GM18519 (cell line): Measurements from ENCODE around the gene KANK4.
"Not testable (repeated sequence)": the region's sequence is repeated elsewhere in the genome, so short reads cannot be mapped to it uniquely, and the experiment has no call there.

Source experiments
- ATAC-seq: cut with Tn5 transposase; IDR thresholded peaks from one replicate; pipeline ENCODE4 v1.9.1; 2021; ENCODE audit warnings: mild to moderate bottlenecking, moderate library complexity; ENCODE audit not compliant: unreplicated experiment, low FRiP score

The KANK4 gene

GRCh38 chr1:62276791-62277190 lies 42.4 kb downstream of the KANK4 start:
- no peak for ATAC-seq

DNA sequence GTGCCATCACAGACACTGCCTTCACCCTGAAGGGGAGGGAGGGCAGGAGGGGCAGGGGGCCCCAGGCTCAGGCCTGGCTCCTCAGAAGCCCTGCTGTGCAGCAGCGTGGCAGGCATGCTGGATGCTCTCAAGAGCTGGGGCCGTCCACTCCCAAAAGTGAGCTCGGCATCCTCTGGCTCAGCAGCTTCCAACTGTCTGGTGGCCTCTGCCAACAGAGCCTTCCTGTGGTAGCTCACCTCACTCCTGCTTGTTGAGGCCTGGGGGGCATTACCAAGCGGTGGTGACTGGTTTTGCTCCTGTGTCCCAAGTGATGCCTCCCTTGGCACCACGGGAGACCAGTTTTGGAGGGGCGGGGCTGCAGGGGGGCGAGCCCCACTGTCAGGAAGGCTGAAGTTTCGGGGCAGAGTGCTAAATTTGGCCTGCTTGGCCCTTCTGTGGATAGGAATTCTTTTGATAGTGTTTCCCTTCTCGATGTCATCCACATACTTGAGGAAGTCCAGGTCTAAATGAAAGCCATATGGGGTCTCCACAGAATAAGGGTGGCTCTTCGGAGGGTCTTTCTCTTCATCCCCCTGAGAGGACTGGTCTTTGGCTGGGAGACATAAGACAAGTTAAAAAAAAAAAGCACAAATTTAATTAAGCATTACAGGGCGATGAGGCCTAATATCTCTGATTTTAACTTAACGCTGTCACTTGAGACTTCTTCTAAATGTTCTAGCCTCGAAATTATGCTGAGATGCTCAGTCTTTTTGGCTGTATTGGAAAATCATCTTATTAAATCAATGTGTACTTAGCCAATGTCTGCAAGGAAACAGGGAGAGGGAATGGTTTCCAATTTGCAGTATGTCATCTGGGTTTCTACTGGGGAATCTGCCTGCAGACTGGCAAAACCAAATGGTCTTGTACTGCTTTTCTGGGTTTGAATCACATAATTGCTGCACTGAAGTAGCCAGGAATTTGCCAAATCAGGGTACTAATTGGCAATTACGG lies 44.4 kb downstream of the KANK4 start:
- no peak for ATAC-seq

DNA sequence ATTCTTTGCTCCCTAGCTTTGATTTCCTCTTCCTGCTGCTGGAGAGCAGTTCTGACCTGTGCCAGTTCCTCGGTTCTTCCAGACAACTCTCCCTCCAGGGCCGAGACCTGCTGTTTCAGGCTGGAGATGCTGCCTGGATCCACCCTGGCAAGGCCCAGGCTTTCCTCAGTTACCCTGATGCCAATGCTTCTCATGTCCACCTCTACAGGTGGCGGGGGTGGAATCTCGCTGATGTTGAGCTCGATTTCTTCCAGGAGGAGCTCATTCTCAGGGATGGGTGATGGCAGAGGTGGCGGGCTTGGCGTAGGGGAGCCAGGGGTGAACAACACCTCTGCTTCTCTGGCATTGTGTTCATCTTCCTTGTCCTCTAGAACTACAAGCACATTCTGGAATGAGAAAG lies 45.3 kb downstream of the KANK4 start:
- no peak for ATAC-seq

DNA sequence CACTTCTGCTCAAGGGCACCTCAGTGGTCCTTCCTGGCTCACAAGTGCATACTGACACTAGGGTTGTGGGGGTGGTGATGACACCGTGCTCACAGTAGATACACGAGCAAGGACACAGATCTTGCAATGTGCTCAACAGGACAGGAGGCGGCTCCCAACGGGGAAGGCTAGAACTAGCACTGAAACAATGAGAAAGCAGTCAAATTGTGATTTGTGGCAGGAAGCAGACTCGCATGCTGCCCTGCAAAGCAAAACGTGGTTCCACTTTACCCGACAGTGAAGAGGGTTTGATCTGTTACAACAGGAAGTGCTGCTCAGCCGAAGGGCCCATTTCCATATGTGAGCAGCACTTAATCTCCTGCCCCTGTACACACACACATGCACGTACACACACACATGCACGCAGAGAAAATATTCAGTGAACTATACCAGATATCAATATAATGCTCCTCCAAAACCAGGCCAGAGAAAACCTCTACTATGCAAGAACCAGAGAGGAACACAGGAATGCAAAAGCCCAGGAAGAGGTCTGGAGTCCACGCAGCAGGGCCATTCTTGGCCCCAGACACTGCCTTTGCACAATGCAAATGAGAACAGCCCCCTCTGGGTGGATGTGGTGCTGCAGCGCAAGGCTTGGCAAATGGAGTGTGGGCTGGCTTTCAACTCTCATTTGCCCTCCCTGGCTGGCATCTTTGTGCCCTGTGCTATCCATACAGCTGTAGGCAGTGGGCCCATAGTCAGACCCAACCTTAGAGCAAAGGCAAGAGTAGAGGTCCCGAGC lies 47.1 kb downstream of the KANK4 start:
- peak; percentile 92 for ATAC-seq

- ATAC-seq: no peak
Observed at GRCh38 chr1:62271134-62271533, 48.1 kb downstream of the KANK4 start.

GRCh38 chr1:62269851-62270495 lies 49.3 kb downstream of the KANK4 start:
- no peak for ATAC-seq

DNA sequence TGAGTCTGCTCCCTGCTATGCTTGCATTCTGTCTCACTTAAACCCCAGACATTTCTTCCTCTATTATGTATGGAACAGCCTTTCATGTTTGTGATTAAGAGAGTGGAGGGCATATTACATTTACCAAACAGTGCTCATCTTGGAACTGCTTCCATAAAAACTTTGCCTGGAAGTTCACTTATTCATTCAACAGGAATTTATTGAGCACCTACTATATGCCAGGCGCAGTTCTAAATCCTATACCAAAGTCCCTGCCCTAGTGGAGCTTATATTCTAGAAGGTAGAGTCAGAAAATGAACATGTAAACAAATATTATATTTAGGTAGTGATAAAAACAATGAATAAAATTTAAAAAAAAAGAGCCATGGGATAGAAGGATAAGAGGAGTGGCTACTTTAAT lies 49.8 kb downstream of the KANK4 start:
- no peak for ATAC-seq

GRCh38 chr1:62268315-62268714 lies 50.9 kb downstream of the KANK4 start:
- no peak for ATAC-seq

DNA sequence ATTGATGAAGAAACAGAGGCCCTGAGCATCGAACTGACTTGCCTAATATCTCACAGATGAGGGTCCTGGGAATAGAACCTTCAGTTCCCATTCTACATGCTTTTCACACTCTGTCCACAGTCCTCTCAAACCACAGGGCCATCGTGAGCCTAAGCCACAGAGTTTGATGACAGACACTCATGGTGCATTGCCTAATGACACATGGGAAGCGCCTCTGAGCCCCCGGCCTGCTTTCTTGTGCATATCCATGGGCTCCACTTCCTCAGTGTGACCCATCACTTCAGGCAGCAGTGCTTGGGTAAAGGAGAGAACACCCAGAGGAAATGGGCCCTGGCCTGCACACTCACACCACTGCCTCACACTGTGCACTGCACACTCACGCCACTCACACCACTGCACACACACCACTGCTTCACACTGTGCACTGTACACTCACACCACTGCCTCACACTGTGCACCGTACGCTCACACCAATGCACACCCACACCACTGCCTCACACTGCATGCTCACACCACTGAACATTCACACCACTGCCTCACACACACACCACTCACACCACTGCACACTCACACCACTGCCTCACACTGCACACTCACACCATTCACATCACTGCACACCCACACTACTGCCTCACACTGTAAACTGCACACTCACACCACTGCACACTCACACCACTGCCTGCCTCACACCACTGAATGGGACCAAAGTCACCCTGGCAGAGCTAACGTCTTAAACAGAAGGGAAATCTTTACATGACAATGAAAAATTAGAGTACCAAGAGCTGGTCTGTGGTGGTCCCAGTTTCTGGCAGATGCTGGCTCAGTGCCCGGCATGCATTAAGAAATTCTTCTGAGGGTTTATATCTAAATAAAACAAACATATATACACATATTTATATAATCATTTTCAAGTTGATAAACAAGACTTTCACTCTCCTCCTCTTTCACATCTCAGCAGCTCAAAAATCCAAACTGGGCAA lies 53.0 kb downstream of the KANK4 start:
- ATAC-seq: no peak

DNA sequence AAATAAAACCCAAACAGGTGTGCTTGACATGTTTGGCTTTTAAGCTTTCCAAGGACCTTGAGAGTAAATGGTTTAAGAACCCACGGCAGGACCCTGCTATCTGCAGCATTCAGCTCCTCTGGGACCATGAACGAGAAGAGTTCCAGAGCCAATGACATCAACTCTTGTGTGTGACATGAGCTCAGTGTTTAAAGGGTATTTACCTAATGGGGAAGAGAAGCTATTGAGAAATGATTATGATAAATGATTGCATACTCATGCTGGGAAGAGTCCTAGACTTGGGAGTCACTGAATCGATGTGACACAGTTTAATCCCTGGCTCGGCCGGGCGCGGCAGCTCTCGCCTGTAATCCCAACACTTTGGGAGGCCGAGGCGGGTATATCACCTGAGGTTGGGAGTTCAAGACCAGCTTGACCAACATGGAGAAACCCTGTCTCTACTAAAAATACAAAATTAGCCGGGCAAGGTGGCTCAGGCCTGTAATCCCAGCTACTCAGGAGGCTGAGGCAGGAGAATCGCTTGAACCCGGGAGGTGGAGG lies 55.4 kb downstream of the KANK4 start:
- no peak for ATAC-seq

DNA sequence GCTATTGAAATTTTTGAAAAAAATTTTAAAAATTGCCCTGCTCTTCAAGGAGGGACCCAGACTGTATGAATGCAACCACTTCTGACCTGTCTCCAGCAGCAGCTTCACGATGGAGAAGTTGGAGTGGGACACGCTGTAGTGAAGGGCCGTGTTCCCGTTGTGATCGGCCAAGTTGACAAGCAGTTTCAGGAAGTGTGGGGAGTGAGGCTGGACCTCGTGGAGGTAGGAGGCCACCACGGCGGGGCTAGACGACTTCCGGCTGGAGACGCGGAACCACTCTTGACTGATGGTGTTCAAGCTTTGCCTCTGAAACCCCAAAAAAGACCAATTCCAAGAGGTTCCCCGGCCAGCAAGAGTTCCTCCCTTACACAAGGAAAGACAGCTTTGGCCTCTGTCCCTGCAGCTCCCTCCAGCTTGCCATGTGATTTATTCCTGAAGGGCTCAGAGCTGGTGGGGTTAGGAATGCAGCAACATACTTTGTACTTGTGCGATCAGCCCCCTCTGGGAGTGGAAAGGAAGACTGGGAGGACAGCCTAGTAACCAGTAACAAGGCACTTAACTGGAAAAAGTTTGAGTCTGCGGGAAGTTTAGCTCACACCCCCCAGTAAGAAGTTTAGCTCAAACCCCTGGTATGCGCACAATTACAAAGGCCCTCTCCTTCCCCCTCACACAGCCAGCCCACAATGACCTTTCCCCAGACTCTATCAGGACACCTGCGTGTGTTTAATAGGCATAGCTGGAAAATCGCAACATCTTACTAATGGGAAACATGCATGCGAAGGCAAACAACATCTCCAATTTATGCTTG lies 56.0 kb downstream of the KANK4 start:
- ATAC-seq: no peak

DNA sequence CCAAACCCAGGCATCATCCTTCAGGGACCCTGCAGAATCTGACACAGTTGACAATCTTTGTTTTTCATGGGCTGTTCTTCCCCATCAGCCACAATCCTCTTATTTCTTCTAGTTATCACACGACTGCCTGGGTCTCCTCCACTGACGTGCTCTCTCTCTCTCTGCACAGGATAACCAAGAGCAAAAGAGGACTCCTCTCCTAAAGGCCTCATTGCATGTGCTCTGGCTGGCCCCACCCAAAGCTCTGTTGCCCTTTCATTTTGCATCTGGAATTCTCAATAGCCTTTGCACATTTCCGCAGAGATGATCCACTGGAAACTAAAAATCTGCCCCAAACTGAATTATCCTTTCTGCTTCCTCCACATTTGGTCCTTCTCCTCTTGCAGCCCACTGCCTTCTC lies 58.5 kb downstream of the KANK4 start:
- ATAC-seq: no peak

DNA sequence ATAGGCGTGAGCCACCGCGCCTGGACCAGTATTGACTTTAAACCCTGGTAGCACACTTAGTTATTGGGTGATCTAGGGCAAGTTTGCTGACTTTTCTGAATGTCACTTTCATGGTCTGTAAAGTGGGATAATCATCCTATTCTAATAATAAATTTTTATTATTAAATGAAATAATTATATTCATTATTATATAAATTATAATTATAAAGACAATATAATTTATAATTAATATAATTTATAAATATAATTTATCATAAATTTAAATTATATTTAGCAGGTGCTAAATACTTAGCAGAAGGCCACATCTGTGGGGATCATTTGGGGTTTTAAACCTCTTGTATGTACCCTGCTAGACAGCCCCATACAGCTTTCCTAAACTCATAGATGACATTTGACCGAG lies 59.7 kb downstream of the KANK4 start:
- ATAC-seq: no peak

- no peak for ATAC-seq
Observed at GRCh38 chr1:62250126-62250726, 69.0 kb downstream of the KANK4 start.

DNA sequence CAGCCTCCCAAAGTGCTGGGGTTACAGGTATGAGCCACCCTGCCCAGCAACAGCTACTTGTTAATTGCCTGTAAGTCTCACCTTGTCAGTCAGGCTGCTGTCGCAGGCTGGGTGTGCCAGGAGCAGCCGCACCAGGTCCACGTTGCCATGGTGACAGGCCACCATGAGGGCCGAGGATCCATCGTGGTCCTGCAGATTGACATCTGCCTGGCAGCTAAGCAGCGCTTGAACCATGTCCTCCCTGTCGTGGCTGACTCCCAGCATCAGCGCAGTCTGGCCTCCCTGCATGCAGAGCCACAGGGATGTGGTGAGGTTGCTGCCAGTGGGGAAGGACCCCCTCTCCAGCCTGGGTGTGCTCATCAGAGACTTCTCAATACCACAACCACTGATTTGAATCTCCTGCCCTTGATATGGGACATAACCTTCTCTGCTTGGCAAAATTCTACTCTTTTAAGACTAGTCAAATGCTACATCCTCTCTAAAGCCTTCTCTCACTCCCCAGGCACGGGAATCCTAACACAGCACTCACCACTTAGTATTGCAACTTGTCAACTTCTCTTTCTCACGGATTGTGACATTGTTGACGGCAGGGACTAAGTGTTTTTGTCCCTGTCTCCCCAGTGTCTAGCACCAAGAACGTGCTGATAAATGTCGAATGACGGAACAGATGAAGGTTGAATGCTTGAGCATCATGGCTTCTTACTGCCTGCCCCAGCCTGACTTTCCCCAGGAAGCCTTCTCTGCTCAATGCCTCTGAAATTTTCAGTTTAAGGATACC lies 71.7 kb downstream of the KANK4 start:
- ATAC-seq: no peak

GRCh38 chr1:62245201-62245600 lies 74.0 kb downstream of the KANK4 start:
- ATAC-seq: no peak

DNA sequence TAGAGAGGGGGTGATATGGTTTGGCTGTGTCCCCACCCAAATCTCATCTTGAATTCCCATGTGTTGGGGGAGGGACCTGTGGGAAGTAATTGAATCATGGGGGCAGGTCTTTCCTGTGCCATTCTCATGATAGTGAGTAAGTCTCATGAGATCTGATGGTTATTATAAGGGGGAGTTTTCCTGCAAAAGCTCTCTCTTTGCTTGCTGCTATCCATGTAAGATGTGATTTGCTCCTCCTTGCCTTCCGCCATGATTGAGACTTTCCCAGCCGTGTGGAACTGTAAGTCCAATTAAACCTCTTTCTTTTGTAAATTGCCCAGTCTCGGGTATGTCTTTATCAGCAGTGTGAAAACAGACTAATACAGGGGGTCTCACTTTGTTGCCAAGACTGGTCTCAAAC lies 74.9 kb downstream of the KANK4 start:
- ATAC-seq: not testable (repeated sequence)
